GM19240 (cell line): ENCODE measurements around the gene CA10.

Experiments used
- DNase-seq: peaks from one replicate; pipeline ENCODE4 v3.0.0; 2011; ENCODE audit warnings: low spot score; ENCODE audit not compliant: insufficient read length

CA10 gene

GRCh38 chr17:51954232-51954765 lies 204.2 kb downstream of the CA10 start:
- no peak for DNase-seq

GRCh38 chr17:51951741-51952140 lies 206.8 kb downstream of the CA10 start:
- DNase-seq = no peak

GRCh38 chr17:51948128-51948527 lies 210.4 kb downstream of the CA10 start:
- no peak for DNase-seq

GRCh38 chr17:51947160-51947735 lies 211.3 kb downstream of the CA10 start:
- DNase-seq = no peak

DNA sequence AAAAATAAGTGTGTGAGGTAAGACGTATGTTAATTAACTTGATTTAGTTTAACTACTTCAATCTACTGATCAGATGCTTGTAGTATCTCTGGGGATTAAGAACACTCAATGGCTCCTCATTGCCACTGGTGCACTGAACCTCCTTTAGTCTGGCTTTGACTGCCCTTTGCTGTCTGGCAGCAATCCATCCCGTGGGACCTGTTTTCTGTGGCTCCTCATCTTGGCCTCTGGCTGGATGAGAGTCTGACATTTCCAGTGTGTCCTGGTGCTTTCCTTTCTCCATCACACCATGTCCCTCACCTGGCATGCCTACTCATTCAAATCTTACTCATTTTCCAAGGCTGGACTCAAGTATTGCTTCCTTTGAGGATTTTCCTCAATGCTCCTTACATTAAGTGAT lies 212.2 kb downstream of the CA10 start:
- no peak for DNase-seq

DNA sequence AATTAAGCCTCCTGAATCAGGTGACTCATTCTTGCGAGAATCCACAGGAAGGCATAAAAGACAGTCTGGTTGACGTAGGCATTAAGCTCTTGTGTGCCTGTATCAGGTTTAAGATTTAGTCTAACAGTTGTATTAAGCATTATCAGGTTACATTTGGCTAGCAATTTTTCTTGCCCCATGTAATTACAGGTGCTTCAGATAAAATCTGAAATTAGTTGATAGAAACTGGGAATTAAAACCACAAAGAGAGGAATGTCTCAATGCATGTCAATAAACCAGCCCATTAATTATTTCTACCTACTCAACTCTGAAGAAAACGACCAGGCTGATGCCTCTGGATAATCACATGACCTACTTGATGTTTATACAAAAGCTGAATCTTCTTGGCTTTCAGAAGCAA lies 217.2 kb downstream of the CA10 start:
- DNase-seq = no peak

GRCh38 chr17:51937264-51937663 lies 221.2 kb downstream of the CA10 start:
- no peak for DNase-seq

- DNase-seq = no peak
Observed at GRCh38 chr17:51935477-51935876, 223.0 kb downstream of the CA10 start.

- no peak for DNase-seq
Observed at GRCh38 chr17:51933647-51934046, 224.9 kb downstream of the CA10 start.

DNA sequence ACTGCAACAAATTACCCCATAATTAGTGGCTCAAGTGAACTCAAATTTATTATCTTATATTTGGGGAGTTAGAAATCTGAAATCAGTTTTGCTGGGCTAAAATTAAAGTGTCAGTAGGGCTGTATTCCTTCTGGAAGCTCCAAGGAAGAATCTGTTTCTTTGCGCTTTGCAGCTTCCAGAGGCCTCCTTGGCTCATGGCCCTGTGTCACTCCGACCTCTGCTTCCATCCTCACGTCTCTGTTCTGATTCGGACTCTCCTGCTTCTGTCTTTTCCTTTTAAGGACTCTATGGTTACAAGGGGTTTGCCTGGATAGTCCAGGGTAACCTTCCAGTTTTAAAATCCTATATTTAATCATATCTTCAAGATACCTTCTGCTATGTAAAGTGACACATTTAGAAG lies 232.1 kb downstream of the CA10 start:
- DNase-seq = no peak

DNA sequence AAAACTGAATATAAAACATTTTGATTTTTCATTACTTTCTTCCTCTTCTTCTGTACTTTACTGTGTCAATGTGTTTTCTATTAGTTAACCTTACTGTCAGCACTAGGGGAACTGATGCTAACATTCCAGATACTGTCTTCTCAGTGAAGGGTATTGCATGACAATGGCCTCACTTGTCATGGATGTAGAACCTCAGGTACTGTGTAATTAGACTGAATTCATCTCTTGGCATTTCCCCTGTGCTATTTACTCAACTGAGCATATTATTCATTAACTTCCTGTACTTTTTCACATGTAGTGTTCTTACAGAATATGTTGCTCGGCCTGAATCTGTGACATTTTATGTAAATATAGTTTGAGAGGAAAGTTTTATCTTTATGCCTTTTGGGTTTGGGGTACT lies 237.0 kb downstream of the CA10 start:
- no peak for DNase-seq

- DNase-seq = no peak
Observed at GRCh38 chr17:51914577-51914976, 243.9 kb downstream of the CA10 start.

- no peak for DNase-seq
Observed at GRCh38 chr17:51913491-51914205, 244.9 kb downstream of the CA10 start.

GRCh38 chr17:51912939-51913338 lies 245.6 kb downstream of the CA10 start:
- no peak for DNase-seq

GRCh38 chr17:51911237-51911636 lies 247.3 kb downstream of the CA10 start:
- DNase-seq = no peak

- DNase-seq = no peak
Observed at GRCh38 chr17:51909971-51910370, 248.5 kb downstream of the CA10 start.

- no peak for DNase-seq
Observed at GRCh38 chr17:51908841-51909537, 249.5 kb downstream of the CA10 start.

DNA sequence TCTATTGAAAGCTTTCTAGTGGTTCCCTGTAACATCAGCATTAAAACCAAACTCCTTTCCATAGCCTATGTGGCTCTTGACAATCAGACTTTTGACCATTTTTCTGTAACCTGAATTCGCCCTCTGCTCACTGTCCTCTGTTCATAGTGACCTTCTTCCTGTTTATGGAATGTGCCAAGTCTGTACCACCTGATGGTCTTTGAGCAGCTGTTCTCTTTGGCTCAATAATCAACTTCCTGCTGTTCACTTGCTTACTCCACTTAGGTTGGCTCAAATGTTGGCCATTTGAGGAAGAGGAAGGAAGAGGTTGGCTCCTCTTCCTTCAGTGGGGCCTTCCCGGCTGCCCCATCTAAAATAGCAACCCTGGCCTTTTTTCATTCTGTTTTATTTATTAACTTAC lies 251.5 kb downstream of the CA10 start:
- no peak for DNase-seq

DNA sequence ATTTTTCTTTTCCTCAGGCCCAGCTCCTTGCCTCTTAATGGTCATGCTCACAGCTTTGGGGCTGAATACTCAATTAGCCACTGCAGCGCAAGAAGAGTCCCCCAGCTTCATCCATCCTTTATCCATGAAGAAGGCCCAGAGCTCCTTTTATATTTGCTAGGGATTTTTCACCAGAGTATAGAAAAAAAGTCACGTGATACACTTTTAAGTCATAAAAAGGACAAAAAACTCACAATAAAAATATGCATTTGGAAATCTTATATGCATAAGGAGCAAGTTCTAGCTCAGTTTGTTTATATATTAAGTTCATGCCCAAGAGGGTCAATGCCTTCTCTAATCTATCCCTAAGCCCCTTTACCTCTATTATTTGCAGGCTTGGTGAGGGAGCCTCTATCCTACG lies 254.1 kb downstream of the CA10 start:
- DNase-seq = no peak

GRCh38 chr17:51901242-51901641 lies 257.3 kb downstream of the CA10 start:
- no peak for DNase-seq

- no peak for DNase-seq
Observed at GRCh38 chr17:51891936-51892335, 266.6 kb downstream of the CA10 start.

GRCh38 chr17:51890710-51891109 lies 267.8 kb downstream of the CA10 start:
- DNase-seq = no peak

- DNase-seq = no peak
Observed at GRCh38 chr17:51888816-51889215, 269.7 kb downstream of the CA10 start.
